Measurements from ENCODE around the gene EFHC2.

The EFHC2 gene

DNA sequence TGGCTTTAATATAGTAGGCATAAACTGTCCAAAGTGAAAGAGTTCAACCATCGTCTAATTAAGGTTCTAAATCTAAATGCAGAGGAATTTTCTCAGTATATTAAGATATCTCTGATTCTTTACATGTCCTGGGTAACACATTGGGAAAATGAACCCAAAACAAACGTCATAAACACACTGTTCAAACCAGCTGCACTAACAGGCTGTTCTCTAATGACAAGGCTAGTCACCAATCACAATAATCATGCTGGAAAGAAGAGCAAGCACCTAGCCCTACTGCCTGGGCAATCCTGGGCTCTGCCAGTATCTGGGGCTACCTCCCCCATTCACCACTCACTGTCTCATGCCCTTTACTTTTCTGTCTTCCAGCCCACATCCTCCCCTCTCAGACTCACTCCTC lies 107.9 kb downstream of the EFHC2 start:
- TF ChIP-seq, protein P1, sequence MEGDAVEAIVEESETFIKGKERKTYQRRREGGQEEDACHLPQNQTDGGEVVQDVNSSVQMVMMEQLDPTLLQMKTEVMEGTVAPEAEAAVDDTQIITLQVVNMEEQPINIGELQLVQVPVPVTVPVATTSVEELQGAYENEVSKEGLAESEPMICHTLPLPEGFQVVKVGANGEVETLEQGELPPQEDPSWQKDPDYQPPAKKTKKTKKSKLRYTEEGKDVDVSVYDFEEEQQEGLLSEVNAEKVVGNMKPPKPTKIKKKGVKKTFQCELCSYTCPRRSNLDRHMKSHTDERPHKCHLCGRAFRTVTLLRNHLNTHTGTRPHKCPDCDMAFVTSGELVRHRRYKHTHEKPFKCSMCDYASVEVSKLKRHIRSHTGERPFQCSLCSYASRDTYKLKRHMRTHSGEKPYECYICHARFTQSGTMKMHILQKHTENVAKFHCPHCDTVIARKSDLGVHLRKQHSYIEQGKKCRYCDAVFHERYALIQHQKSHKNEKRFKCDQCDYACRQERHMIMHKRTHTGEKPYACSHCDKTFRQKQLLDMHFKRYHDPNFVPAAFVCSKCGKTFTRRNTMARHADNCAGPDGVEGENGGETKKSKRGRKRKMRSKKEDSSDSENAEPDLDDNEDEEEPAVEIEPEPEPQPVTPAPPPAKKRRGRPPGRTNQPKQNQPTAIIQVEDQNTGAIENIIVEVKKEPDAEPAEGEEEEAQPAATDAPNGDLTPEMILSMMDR (IDR thresholded peaks at IDR 0.05; ENCODE audit: low read depth, low read length) = no peak
- H3K4me3 ChIP-seq (ENCODE audit: low read depth, low read length) = no peak overlapping the region

DNA sequence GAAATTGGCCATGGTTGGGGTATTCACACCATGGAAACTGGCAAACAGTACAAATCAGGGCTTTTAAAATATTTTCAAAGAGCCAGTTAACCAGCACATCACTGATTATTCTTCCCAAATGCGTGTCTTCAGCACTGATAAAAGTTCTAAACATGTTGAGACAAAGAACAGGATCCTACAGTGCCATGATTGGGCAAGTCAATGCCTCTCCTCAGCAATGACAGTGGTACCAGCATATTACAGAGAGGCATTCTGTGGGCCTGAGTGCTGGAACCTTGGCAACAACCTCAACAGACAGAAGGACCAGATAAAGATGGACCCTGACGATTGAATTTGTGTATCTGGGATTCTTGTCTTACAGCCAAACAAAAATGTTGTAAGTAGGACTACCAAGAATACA lies 108.9 kb downstream of the EFHC2 start:
- TF ChIP-seq, protein P1 (IDR thresholded peaks at IDR 0.05; ENCODE audit: low read depth, low read length) = no peak
- H3K4me3 ChIP-seq (ENCODE audit: low read depth, low read length) = no peak overlapping the region

DNA sequence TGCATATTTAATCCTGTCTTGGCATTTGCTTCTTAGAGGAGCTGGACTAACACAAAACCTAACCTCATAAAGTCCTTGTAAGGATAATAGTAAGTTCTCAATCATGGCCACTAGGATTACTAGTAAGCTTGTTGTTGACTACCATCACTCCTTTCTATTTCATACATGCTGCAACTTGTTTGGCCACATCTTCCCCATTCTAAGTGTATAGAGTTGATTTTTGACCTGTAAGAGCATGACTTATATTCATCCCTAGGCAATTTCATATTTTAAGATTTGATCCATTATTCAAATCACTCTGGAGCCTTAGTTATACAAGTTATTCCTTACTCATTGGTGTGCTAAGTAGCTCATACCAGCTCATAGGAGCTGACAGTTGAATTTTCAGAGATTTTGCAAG lies 109.4 kb downstream of the EFHC2 start:
- TF ChIP-seq, protein P1 (IDR thresholded peaks at IDR 0.05; ENCODE audit: low read depth, low read length) = no peak
- H3K4me3 ChIP-seq (ENCODE audit: low read depth, low read length) = no peak overlapping the region

DNA sequence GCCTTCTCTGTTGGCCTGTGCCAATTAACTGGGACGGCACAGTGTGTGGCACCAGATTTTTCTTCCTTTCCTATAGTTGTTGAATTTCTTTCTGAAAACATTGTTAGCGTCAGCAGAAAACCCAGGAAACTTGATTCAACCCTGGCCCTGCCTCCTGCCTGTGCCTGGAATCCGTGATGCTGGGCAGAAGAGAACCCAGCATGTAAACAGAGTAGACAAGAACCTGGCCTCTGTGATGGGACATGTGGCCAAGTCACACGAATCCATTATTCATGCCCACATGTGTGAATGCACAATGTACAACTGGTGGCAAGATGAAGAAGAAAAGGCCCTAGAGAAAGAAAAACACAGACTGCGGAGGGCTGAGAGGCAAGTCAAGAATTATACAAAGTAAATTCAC lies 111.4 kb downstream of the EFHC2 start:
- TF ChIP-seq, protein P1 (IDR thresholded peaks at IDR 0.05; ENCODE audit: low read depth, low read length) = no peak
- no peak overlapping the region for H3K4me3 ChIP-seq (ENCODE audit: low read depth, low read length)

DNA sequence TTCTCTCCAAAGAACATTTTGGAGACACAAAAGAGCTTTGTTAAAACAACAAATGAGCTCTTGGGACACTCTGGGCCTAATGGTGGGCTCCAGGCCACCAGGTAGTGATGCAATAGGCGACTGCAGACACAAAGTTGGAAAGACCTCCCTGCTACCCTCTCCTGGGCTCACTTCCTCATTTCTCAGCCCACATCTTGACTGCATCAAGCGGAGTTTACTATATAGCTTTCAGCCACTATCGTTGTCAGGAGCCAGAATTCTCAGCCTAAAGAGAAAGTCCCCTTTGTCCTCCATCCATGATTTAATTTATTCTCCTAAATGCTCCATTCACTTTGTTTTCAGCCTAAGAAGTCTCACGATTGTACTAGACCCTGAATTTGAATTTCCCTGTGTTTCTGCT lies 114.9 kb downstream of the EFHC2 start:
- no peak overlapping the region for H3K4me3 ChIP-seq (ENCODE audit: low read depth, low read length)
- TF ChIP-seq, protein P1 (IDR thresholded peaks at IDR 0.05; ENCODE audit: low read depth, low read length) = no peak

DNA sequence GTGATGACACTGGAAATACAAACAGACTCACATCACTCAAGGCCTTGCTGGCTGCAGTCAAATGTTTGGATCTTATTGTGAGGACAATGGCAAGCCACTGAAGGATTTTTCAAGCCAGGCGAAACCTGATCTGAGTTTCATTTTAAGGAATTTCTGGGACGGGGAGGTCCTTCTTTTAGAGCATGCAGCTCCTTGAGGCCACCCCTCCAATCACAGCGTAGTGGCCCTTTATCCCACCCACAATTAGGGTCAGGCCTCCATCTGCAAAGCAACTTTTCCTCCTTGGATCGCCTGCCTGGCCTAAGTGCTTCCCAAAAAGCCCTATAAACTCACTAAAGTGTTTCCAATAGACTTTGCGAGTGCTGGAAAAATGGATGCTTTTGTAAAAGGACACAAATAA lies 115.5 kb downstream of the EFHC2 start:
- TF ChIP-seq, protein P1 (IDR thresholded peaks at IDR 0.05; ENCODE audit: low read depth, low read length) = no peak
- no peak overlapping the region for H3K4me3 ChIP-seq (ENCODE audit: low read depth, low read length)

DNA sequence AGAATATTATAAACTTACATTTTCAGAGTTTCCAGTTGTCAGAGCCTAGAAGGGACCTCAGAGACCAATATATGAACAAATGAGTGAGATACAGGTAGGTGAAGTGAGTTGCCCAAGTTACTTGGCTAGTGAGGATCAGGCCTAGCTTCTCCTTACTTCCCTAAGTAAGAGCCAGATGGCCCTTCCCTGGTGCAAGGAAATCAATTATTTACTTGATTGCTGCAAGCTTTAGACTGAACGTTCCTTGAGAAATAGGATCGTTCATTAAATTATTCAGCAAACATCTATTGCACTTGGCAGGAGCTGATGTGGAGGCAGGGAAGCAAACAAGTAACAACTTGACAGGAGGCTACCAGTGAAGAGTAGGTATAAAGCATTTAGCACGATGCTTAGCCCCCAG lies 117.8 kb downstream of the EFHC2 start:
- no peak overlapping the region for H3K4me3 ChIP-seq (ENCODE audit: low read depth, low read length)
- TF ChIP-seq, protein P1 (IDR thresholded peaks at IDR 0.05; ENCODE audit: low read depth, low read length) = no peak
